OCI-LY3 (cell line): Measurements from ENCODE around the gene NSDHL.

Source experiments
- CTCF ChIP-seq: fragments of 200-600, 300-600 bp; sonication (generic); IDR thresholded peaks from 2 replicates; pipeline ENCODE4 v1.5.1; 2014; ENCODE audit warnings: antibody characterized with exemption, low read length, low read depth
- EZH2phosphoT487 ChIP-seq: fragments of 200-600 bp; shearing (Covaris generic); IDR thresholded peaks from 2 replicates; pipeline ENCODE4 v1.6.1; 2018; ENCODE audit warnings: antibody characterized with exemption, mixed run types, low read depth

GRCh38 chrX:152899874-152900719, 69.2 kb downstream of the NSDHL start:
- TF ChIP-seq CTCF (no peak), EZH2phosphoT487 (no peak)
